Stimulated activated CD4-positive, alpha-beta T cell treated with anti-CD3 and anti-CD28 coated beads, Interleukin-1b, Interleukin-23, amount 100 ng/mL, for 24 hours (primary cell): ENCODE data around the gene NFRKB.

Experiments used
- DNase-seq, 4 experiments: peaks; one replicate each; pipeline ENCODE4 v3.0.0-alpha.2; 2020; ENCODE audit warnings: low read depth in 4 of 4, low spot score in 1 of 4

NFRKB gene

GRCh38 chr11:129895126-129896041 lies at the start of gene NFRKB:
Gene NFRKB (minus strand): TSS chr11:129895578. CDS start chr11:129892849, 2,729 bp downstream.
- peak; percentile 74 to 93 (median 84) for DNase-seq

- no peak for DNase-seq
These were observed 49.3 kb upstream of the NFRKB start for GRCh38 chr11:129944696-129945095.

- DNase-seq = no peak
These were observed 47.7 kb upstream of the NFRKB start for GRCh38 chr11:129943036-129943435.

GRCh38 chr11:129939510-129939909 lies 44.1 kb upstream of the NFRKB start:
- DNase-seq = no peak

GRCh38 chr11:129938764-129939163 lies 43.4 kb upstream of the NFRKB start:
- DNase-seq = no peak

GRCh38 chr11:129937592-129938238 lies 42.3 kb upstream of the NFRKB start:
- DNase-seq = no peak

- no peak for DNase-seq
These were observed 40.3 kb upstream of the NFRKB start for GRCh38 chr11:129935723-129936122.

GRCh38 chr11:129933891-129934290 lies 38.5 kb upstream of the NFRKB start:
- no peak for DNase-seq

- no peak for DNase-seq
These were observed 37.9 kb upstream of the NFRKB start for GRCh38 chr11:129933262-129933661.

- DNase-seq = no peak
These were observed 37.1 kb upstream of the NFRKB start for GRCh38 chr11:129932381-129933067.

GRCh38 chr11:129930743-129931142 lies 35.4 kb upstream of the NFRKB start:
- no peak for DNase-seq

- DNase-seq = no peak
These were observed 34.9 kb upstream of the NFRKB start for GRCh38 chr11:129930296-129930695.

GRCh38 chr11:129929721-129930120 lies 34.3 kb upstream of the NFRKB start:
- no peak for DNase-seq

- no peak for DNase-seq
These were observed 33.7 kb upstream of the NFRKB start for GRCh38 chr11:129928923-129929692.

- no peak for DNase-seq
These were observed 27.3 kb upstream of the NFRKB start for GRCh38 chr11:129922674-129923073.

GRCh38 chr11:129918361-129918760 lies 23.0 kb upstream of the NFRKB start:
- no peak for DNase-seq

GRCh38 chr11:129917231-129917630 lies 21.9 kb upstream of the NFRKB start:
- DNase-seq = no peak

GRCh38 chr11:129911298-129911697 lies 15.9 kb upstream of the NFRKB start:
- DNase-seq = no peak

GRCh38 chr11:129910360-129910759 lies 15.0 kb upstream of the NFRKB start:
- DNase-seq = no peak

GRCh38 chr11:129905402-129905801 lies 10.0 kb upstream of the NFRKB start:
- no peak for DNase-seq

- DNase-seq = no peak
These were observed 684 bp upstream of the NFRKB start for GRCh38 chr11:129896062-129896461.
